SH-SY5Y (cell line): ENCODE data around the gene ZNF521.

Experiments used
- GATA2 ChIP-seq: IDR thresholded peaks from 2 replicates; pipeline ENCODE4 v1.6.1; 2011; ENCODE audit warnings: mild to moderate bottlenecking, low read depth, low read length
- GATA3 ChIP-seq: IDR thresholded peaks from 2 replicates; pipeline ENCODE4 v1.6.1; 2011; ENCODE audit warnings: low read depth, mild to moderate bottlenecking, low read length, moderate library complexity

DNA sequence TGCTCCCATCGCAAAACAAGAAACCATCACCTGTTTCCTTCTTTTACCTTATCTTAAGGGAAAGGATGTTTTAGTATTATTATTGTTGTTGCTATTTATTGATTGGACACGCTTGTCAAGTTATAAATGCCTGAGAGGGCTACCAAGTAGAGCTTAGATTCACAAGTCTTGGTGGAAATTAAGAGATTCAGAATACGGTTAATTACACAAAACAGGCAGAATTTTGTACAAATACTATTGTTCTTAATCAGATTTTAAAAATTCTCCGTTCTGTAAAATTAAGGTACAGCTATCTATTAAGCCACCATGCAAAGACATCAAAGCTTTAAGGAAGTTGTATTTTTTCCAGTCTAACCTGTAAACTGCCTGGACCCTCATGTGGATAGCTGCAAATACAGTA lies 1.1 kb upstream of the ZNF521 start:
- TF ChIP-seq GATA2 = no peak
- TF ChIP-seq GATA3 = no peak
